HFFc6 (cell line): ENCODE measurements around the gene ATP2A2. TPM values are rescaled to one million over a fixed set of nuclear protein-coding genes. Genes with fewer than 3 reads are reported as not detected.

ENCODE experiments used
- DNase-seq: peaks from one replicate; pipeline ENCODE4 v3.0.0-alpha.2; 2018
- H3K27ac Mint-ChIP-seq: 2 replicates; pipeline ENCODE4 v1.8.0; 2020; ENCODE audit warnings: mild to moderate bottlenecking, mixed read lengths
- H3K27me3 Mint-ChIP-seq: 2 replicates; pipeline ENCODE4 v1.8.0; 2021; ENCODE audit warnings: mild to moderate bottlenecking, moderate library complexity, mixed read lengths; ENCODE audit not compliant: insufficient read depth
- H3K36me3 Mint-ChIP-seq: 2 replicates; pipeline ENCODE4 v1.8.0; 2021; ENCODE audit warnings: low read depth, mixed read lengths
- H3K4me1 Mint-ChIP-seq: 2 replicates; pipeline ENCODE4 v1.8.0; 2020; ENCODE audit warnings: low read depth, mixed read lengths
- H3K4me3 Mint-ChIP-seq: 2 replicates; pipeline ENCODE4 v1.8.0; 2020; ENCODE audit warnings: mild to moderate bottlenecking, moderate library complexity, mixed read lengths
- H3K9me3 Mint-ChIP-seq: 2 replicates; pipeline ENCODE4 v1.8.0; 2020; ENCODE audit warnings: mild to moderate bottlenecking, mixed read lengths
- total RNA-seq, 6 experiments: library from RNA; stranded (reverse); fragmentation: NEBNext Ultra II Directional; extraction: Animal tissue kit (Norgen Biotek cat#: 25700); gene quantifications; 2 replicates in 1 of 6; 3 replicates in 5 of 6; pipeline ENCODE4 v1.2.3, GENCODE V29; 2021
- TF ChIP-seq, protein P1 (sequence below): fragments of 200-600 bp; sonication (generic); IDR thresholded peaks from 2 replicates; pipeline ENCODE4 v1.5.0; 2021; ENCODE audit warnings: antibody characterized with exemption, mild to moderate bottlenecking

Gene ATP2A2
- total RNA-seq, 6 experiments from 2014 or later = 254 to 286 (median 267) TPM

DNA sequence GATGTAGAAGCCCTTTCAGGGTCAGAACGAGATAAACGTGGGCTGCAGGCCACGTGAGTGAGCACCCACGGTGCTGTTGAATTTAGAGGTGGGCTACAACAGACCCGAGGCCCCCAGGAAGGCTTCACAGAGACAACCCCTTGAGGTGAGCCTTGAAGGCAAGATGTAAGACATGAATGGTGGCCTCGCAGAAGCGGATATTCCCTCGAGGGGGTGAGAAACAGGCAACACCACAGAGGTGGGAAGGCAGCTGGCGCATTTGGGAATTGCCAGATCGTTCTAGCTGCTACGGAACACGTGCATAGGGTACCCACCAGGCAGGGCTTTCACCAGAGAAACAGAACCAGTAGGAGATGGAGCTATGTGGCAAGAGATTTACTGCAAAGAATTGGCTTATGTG lies 22.6 kb upstream of the ATP2A2 start:
- no peak for DNase-seq
- Mint-ChIP-seq H3K4me3 (no peak overlapping the region), H3K9me3 (no peaks in the 10 kb centered on the region), H3K36me3 (no peaks in the 10 kb centered on the region), H3K4me1 (peaks cover 2% of the 10 kb centered on the region), H3K27ac (no peak overlapping the region), H3K27me3 (no peaks in the 10 kb centered on the region)
- TF ChIP-seq, protein P1, sequence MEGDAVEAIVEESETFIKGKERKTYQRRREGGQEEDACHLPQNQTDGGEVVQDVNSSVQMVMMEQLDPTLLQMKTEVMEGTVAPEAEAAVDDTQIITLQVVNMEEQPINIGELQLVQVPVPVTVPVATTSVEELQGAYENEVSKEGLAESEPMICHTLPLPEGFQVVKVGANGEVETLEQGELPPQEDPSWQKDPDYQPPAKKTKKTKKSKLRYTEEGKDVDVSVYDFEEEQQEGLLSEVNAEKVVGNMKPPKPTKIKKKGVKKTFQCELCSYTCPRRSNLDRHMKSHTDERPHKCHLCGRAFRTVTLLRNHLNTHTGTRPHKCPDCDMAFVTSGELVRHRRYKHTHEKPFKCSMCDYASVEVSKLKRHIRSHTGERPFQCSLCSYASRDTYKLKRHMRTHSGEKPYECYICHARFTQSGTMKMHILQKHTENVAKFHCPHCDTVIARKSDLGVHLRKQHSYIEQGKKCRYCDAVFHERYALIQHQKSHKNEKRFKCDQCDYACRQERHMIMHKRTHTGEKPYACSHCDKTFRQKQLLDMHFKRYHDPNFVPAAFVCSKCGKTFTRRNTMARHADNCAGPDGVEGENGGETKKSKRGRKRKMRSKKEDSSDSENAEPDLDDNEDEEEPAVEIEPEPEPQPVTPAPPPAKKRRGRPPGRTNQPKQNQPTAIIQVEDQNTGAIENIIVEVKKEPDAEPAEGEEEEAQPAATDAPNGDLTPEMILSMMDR = no peak

DNA sequence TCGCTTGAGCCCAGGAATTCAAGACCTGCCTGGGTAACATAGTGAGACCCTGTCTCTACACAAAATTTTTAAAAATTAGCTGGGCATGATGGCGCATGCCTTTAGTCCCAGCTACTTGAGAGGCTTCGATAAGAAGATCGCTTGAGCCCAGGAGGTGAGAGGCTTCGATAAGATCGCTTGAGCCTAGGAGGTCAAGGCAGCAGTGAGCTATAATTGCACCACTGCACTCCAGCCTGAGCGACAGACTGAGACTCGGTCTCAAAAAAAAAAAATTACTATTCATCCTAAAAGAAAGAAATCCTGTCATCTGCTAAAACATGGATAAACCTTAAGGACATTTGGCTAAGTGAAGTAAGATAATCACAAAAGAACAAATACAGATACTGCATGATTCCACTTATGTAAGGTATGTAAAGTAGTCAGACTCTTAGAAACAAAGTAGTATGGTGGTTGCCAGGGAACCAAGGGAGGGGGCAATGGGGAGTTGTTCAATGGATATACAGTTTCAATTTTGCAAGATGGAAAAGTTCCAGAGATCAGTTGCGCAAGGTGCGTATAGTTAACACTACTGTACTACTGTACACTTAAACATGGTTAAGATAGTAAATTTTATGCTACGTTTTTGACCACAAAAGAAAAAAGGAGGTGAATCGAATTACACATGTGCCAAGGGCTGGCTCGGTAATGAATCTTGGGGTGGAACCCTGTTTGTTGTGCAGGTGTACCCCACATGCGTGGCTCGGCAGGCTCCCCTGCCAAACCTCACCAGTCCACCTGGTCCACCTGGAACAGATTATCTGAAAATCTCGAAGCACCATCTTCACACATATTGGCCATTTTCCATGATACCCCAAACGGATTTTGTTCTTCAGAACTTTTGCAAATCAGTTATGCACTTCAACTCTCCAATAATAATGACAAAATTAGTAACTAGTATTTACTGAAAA lies 18.3 kb upstream of the ATP2A2 start:
- TF ChIP-seq, protein P1 = no peak
- peaks cover 1% of the 10 kb centered on the region for H3K27me3 Mint-ChIP-seq
- no peak overlapping the region for H3K27ac Mint-ChIP-seq
- H3K36me3 Mint-ChIP-seq = no peaks in the 10 kb centered on the region
- no peak overlapping the region for H3K4me3 Mint-ChIP-seq
- DNase-seq = no peak
- H3K4me1 Mint-ChIP-seq = peaks cover 20% of the 10 kb centered on the region
- H3K9me3 Mint-ChIP-seq = no peaks in the 10 kb centered on the region

DNA sequence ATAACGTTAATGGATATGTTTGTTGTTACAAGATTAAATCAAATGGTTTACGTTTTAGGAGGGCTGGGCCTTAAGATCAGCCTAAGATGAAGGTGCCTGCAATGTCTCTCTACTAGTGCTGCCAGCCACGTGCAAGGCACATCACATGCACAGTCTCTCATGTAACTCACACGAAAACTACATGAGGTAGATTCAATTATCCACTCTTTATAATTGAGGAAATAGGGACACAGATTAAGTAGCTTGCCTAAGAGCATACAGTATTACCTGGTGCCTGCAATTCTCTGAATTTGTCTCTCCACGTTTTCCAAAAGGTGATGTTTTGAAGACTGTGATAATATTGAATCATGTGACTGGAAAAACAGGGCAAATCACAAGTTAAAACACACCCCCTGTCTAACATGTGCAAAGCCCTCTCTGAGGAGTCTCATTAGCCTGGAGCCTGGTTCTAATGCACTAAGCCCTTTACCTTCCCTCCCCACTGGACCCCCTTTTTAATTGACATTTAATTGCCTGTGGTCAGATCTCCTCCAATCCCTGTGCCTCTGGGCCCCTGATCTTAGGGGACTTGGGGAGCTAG lies 14.6 kb upstream of the ATP2A2 start:
- Mint-ChIP-seq H3K27ac (peak overlapping the region; percentile 82), H3K4me1 (peaks cover 56% of the 10 kb centered on the region), H3K9me3 (no peaks in the 10 kb centered on the region), H3K27me3 (peaks cover 1% of the 10 kb centered on the region), H3K4me3 (peak overlapping the region; percentile 76), H3K36me3 (no peaks in the 10 kb centered on the region)
- TF ChIP-seq, protein P1 = no peak
- no peak for DNase-seq

DNA sequence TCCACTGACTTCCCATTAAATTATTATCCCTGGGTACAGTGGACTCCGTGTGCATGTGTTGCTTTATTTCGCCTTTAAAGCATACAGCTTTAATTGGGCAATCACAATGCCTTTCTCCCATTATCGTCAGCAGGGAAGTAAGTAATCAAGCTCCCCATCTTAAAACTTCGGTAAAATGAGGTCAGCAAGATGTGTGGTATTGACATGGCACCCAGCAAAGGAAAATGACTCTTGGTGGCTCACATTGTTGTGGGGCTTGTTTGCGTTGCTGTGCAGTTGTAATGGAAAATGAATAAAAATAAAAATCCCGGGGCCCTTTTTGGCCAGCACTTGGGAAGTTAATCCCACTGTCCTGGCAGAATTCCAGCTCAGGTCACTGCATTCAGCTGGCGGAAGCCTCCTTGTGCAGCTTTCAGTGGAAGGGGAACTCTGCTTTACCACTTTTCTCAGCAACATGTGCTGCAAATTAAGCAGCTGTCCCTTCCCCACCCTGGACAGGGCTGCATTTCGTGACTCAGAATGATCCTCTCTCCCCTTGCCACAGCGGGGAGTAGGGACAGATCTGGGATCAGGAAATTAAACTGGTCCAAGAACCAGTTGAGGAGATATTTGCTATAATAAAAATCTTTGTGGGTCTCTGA lies 13.9 kb upstream of the ATP2A2 start:
- TF ChIP-seq, protein P1 = no peak
- Mint-ChIP-seq H3K27me3 (peaks cover 1% of the 10 kb centered on the region), H3K4me3 (peak overlapping the region; percentile 76), H3K27ac (peak overlapping the region; percentile 82), H3K4me1 (peaks cover 62% of the 10 kb centered on the region), H3K9me3 (no peaks in the 10 kb centered on the region), H3K36me3 (no peaks in the 10 kb centered on the region)
- DNase-seq = peak; percentile 77

DNA sequence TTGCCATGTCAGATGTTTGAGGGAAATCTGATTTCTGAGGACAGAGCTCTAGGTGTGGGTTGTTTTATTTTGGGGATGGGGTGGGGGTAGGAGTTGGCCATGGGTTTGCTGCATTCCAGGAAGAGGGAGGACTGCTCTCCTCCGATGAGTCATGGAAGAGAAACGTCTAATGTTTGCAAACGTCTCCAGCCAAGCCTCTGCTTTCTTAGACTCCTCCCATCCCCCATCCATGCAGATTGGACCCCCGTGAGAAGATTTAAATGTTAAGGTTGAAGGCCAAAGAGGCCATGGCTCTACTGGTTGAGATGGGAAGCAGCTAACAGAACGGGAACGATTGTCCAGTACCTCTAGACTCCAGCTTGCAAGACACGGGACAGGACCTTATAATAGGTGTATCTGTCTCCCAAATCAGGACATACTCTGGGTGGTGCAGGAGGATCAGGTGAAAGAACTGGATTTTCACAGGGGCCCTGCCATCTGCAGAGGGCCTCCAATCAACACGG lies 11.4 kb upstream of the ATP2A2 start:
- DNase-seq = peak; percentile 46
- H3K27me3 Mint-ChIP-seq = peaks cover 1% of the 10 kb centered on the region
- no peaks in the 10 kb centered on the region for H3K36me3 Mint-ChIP-seq
- peak overlapping the region; percentile 77 for H3K4me3 Mint-ChIP-seq
- TF ChIP-seq, protein P1 = no peak
- H3K4me1 Mint-ChIP-seq = peaks cover 80% of the 10 kb centered on the region
- no peaks in the 10 kb centered on the region for H3K9me3 Mint-ChIP-seq
- H3K27ac Mint-ChIP-seq = peak overlapping the region; percentile 73
